Mucosa of descending colon (tissue), 3 donors: ENCODE measurements around the gene EEF1E1. TPM values are rescaled to one million over a fixed set of nuclear protein-coding genes. Genes with fewer than 3 reads are reported as not detected.
"Not testable (repeated sequence)": the region's sequence is repeated elsewhere in the genome, so short reads cannot be mapped to it uniquely, and the experiment has no call there.

ENCODE experiments used
- ATAC-seq: fragments of 200-7000 bp; cut with Tn5 transposase; one replicate; pipeline ENCODE4 v1.9.1; 2020; ENCODE audit warnings: mild to moderate bottlenecking, moderate library complexity
- DNase-seq, 3 donors: peaks; one replicate each; pipeline ENCODE4 v3.0.0-alpha.2; 2020
- H3K36me3 ChIP-seq: fragments of 200-600 bp; one replicate; pipeline ENCODE4 v1.8.0; 2021; ENCODE audit warnings: low read depth, mild to moderate bottlenecking
- H3K4me1 ChIP-seq: fragments of 200-600 bp; one replicate; pipeline ENCODE4 v1.8.0; 2021; ENCODE audit warnings: low read depth, mild to moderate bottlenecking
- H3K4me3 ChIP-seq: fragments of 200-600 bp; one replicate; pipeline ENCODE4 v1.8.0; 2021; ENCODE audit warnings: mild to moderate bottlenecking
- H3K9me3 ChIP-seq: fragments of 200-600 bp; one replicate; pipeline ENCODE4 v1.8.0; 2021; ENCODE audit warnings: mild to moderate bottlenecking
- CTCF ChIP-seq: fragments of 200-600 bp; IDR thresholded peaks from one replicate; pipeline ENCODE4 v1.8.0; 2022; ENCODE audit warnings: antibody characterized with exemption, mild to moderate bottlenecking
- intact Hi-C, 2 donors: fragments of 100-400 bp; cut with DNase I in 1 of 2; cut with micrococcal nuclease in 1 of 2; formaldehyde crosslinking; loops; one replicate each; pipeline versions ENCODE4 v1.11.0 to v1.11.1; 2022; cut with DNase I, micrococcal nuclease
- total RNA-seq, 3 donors: library from RNA; stranded (reverse); fragmentation: NEBNext Ultra II Directional in 2 of 3; extraction: Animal tissue kit (Norgen Biotek cat#: 25700) in 2 of 3; gene quantifications; one replicate each; pipeline versions ENCODE4 v1.2.1 to v1.2.4, GENCODE V29; 2021 to 2023
- donor health status: DM: no; HTN: no; CAD: no; lungs with moderate emphysema.
- donor health status: DM: no; HTN: no; CAD: no.
- donor health status: DM: no; HTN: yes; CAD: no.

Gene EEF1E1
- total RNA-seq, 3 donors from 2014 or later: 7.8 to 16.4 (median 8.6) TPM

- H3K9me3 ChIP-seq: peaks cover 3% of the 10 kb centered on the region
- intact Hi-C loops: no loop called here
- no peak overlapping the region for H3K4me3 ChIP-seq
- DNase-seq: no peak
- TF ChIP-seq CTCF: no peak
- ATAC-seq: no peak
- H3K4me1 ChIP-seq: no peaks in the 10 kb centered on the region
- no peaks in the 10 kb centered on the region for H3K36me3 ChIP-seq
Measured at GRCh38 chr6:8047541-8048292, 54.6 kb downstream of the EEF1E1 start.

- DNase-seq, H3K4me1 ChIP-seq, H3K36me3 ChIP-seq, intact Hi-C loops, ATAC-seq, H3K9me3 ChIP-seq, H3K4me3 ChIP-seq: not testable (repeated sequence)
Measured at GRCh38 chr6:8045769-8046168, 56.6 kb downstream of the EEF1E1 start.

GRCh38 chr6:8043221-8043620, 59.1 kb downstream of the EEF1E1 start:
- Histone ChIP-seq H3K4me1 (no peaks in the 10 kb centered on the region), H3K4me3 (no peak overlapping the region), H3K36me3 (no peaks in the 10 kb centered on the region), H3K9me3 (peaks cover 3% of the 10 kb centered on the region)
- ATAC-seq (no peak), DNase-seq (no peak)
- intact Hi-C loops: no loop called here
- no peak for TF ChIP-seq CTCF

GRCh38 chr6:8041913-8042583, 60.3 kb downstream of the EEF1E1 start:
- Histone ChIP-seq H3K36me3 (no peaks in the 10 kb centered on the region), H3K4me1 (no peaks in the 10 kb centered on the region), H3K4me3 (no peak overlapping the region), H3K9me3 (peaks cover 3% of the 10 kb centered on the region)
- ATAC-seq (no peak), DNase-seq (no peak)
- TF ChIP-seq CTCF: no peak
- intact Hi-C loops: no loop called here

- DNase-seq, H3K9me3 ChIP-seq, ATAC-seq, H3K4me1 ChIP-seq, intact Hi-C loops, H3K36me3 ChIP-seq, H3K4me3 ChIP-seq: not testable (repeated sequence)
Measured at GRCh38 chr6:8034107-8034506, 68.2 kb downstream of the EEF1E1 start.

- Histone ChIP-seq H3K9me3 (peaks cover 2% of the 10 kb centered on the region), H3K36me3 (no peaks in the 10 kb centered on the region), H3K4me1 (no peaks in the 10 kb centered on the region), H3K4me3 (no peak overlapping the region)
- intact Hi-C loops: no loop called here
- no peak for TF ChIP-seq CTCF
- DNase-seq: no peak
- no peak for ATAC-seq
Measured at GRCh38 chr6:8030920-8031319, 71.4 kb downstream of the EEF1E1 start.

Other genes starting within 250 kb of the EEF1E1 start
- 100 to 1,000 TPM in 1 of 3 donors, 10 to 100 TPM in 2; 59.1 to 122 (median 59.3) TPM for gene TXNDC5, start 191.8 kb downstream of the EEF1E1 start, total RNA-seq
- gene BLOC1S5, start 38.2 kb downstream of the EEF1E1 start, total RNA-seq: 10 to 100 TPM; 11.8 to 13.8 (median 12.2) TPM